Stomach (tissue), 9 donors: ENCODE measurements around the gene CTIF. TPM values are rescaled to one million over a fixed set of nuclear protein-coding genes. Genes with fewer than 3 reads are reported as not detected.

ENCODE experiments used
- DNase-seq, 2 donors: peaks; one replicate each; pipeline versions ENCODE4 v3.0.0 to v3.0.0-alpha.2; 2013 to 2019
- H3K27ac ChIP-seq, 5 donors: fragments of 200-600 bp in 4 of 5; sonication (generic) in 4 of 5; one replicate each; pipeline ENCODE4 v1.5.1; 2013 to 2019; ENCODE audit warnings: mild to moderate bottlenecking in 1 of 5, moderate library complexity in 1 of 5
- H3K27me3 ChIP-seq, 3 donors: fragments of 200-600 bp; sonication (generic); one replicate each; pipeline ENCODE4 v1.5.1; 2017 to 2019; ENCODE audit warnings: mixed run types in 1 of 3
- H3K36me3 ChIP-seq, 4 donors: fragments of 200-600 bp; sonication (generic); 1 replicate in 3 of 4; 2 replicates in 1 of 4; pipeline ENCODE4 v1.5.1; 2016 to 2019
- H3K4me1 ChIP-seq, 4 donors: fragments of 200-600 bp; sonication (generic); one replicate each; pipeline ENCODE4 v1.5.1; 2016 to 2019
- H3K4me3 ChIP-seq, 4 donors: fragments of 200-600 bp; sonication (generic) in 3 of 4; one replicate each; pipeline ENCODE4 v1.5.1; 2016 to 2019; ENCODE audit warnings: mild to moderate bottlenecking in 1 of 4
- H3K9me3 ChIP-seq, 4 donors: fragments of 200-600 bp; sonication (generic); one replicate each; pipeline ENCODE4 v1.5.1; 2016 to 2019
- CTCF ChIP-seq, 7 experiments: fragments of 450-650 bp in 4 of 7; fragments of 200-600 bp in 3 of 7; sonication (generic) in 3 of 7; IDR thresholded peaks; one replicate each; pipeline ENCODE4 v1.5.1; 2016 to 2019; ENCODE audit warnings: antibody characterized with exemption in 7 of 7, control low read depth in 2 of 7, mild to moderate bottlenecking in 1 of 7
- EP300 ChIP-seq: sonication (generic); formaldehyde crosslinking; IDR thresholded peaks from one replicate; pipeline ENCODE4 v1.6.1; 2017; ENCODE audit warnings: antibody characterized with exemption
- POLR2A ChIP-seq, 4 donors: fragments of 450-650 bp; IDR thresholded peaks; one replicate each; pipeline ENCODE4 v1.6.1; 2016; ENCODE audit warnings: antibody characterized with exemption in 4 of 4, control low read depth in 2 of 4, mild to moderate bottlenecking in 1 of 4, moderate library complexity in 1 of 4
- POLR2AphosphoS5 ChIP-seq, 3 donors: sonication (generic); formaldehyde crosslinking; IDR thresholded peaks; one replicate each; pipeline ENCODE4 v1.6.1; 2016; ENCODE audit warnings: antibody characterized with exemption in 3 of 3
- WGBS, 5 donors: extraction: QIAGEN DNeasy Blood & Tissue Kit in 3 of 5; methylation state at CpG; one replicate each; pipeline versions ENCODE4 v1.1.5 to v1.1.7; 2013 to 2018; 5-methylcytosine and 5-hydroxymethylcytosine counted together
- intact Hi-C: fragments of 100-400 bp; cut with DNase I; formaldehyde crosslinking; loops from one replicate; pipeline ENCODE4 v1.15.1; 2023; ENCODE audit warnings: low total_unique reads
- polyA plus RNA-seq, 3 donors: library from polyadenylated mRNA; stranded (reverse); fragments of 200-250 nt; gene quantifications; one replicate each; pipeline ENCODE4 v1.2.3, GENCODE V29; 2013
- total RNA-seq, 5 donors: library from RNA; depleted of rRNA; stranded (reverse); fragments of >200 nt; gene quantifications; one replicate each; pipeline versions ENCODE4 v1.1.0 to v1.2.3, GENCODE V29; 2014 to 2016
- donor health status: healthy with polysubstance abuse.
- donor health status: Bipolar disorder and iron deficiency.
- donor health status: healthy.

Gene CTIF
- total and polyA plus RNA-seq, 8 donors, result 16.3 to 105 (median 30.3) TPM

DNA sequence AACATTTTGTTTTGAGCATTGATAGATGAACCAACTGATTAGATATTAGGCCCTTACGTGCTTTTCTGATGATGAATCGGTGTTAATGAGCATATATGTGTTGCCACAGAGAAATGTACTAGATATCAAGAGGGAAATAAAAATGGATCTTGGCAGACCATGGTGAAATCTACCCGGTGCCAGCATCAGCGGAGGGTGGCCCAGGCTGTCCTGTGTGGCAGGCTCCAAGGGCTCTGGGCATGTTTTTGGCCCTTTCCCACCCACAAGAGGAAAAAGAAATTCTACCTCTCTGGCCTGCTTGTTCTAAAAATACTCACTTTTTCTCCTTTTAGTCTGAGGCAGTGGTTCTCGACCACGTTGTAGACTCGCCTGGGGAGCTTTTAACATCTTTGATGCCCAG lies 154.2 kb downstream of the CTIF start:
- Histone ChIP-seq H3K27me3 (no peaks in the 10 kb centered on the region), H3K27ac (no peak overlapping the region), H3K4me1 (no peaks in the 10 kb centered on the region), H3K36me3 (peaks cover 0 to 23% (median 14%) of the 10 kb centered on the region in 4 donors), H3K9me3 (no peaks in the 10 kb centered on the region), H3K4me3 (no peak overlapping the region)
- 85 to 96% (median 95%) methylated on average over 7 of the region's 7 CpGs for WGBS, 5 donors
- DNase-seq, result no peak
- intact Hi-C loops, result no loop called here
- no peak for TF ChIP-seq POLR2AphosphoS5 (IDR thresholded peaks at IDR 0.05)

- H3K36me3 ChIP-seq, result peaks cover 0 to 16% (median 9%) of the 10 kb centered on the region in 4 donors
- DNase-seq, result no peak
- 86 to 89% (median 88%) methylated on average over 8 of the region's 8 CpGs for WGBS, 5 donors
- no peaks in the 10 kb centered on the region for H3K4me1 ChIP-seq
- no peak overlapping the region for H3K4me3 ChIP-seq
- H3K9me3 ChIP-seq, result no peaks in the 10 kb centered on the region
- TF ChIP-seq EP300, result no peak
- no peak for TF ChIP-seq POLR2A (IDR thresholded peaks at IDR 0.05)
- intact Hi-C loops, result no loop called here
- no peak overlapping the region for H3K27ac ChIP-seq
- H3K27me3 ChIP-seq, result no peaks in the 10 kb centered on the region
Observed at GRCh38 chr18:48693625-48694262, 154.9 kb downstream of the CTIF start.

- peaks cover 0 to 12% (median 7%) of the 10 kb centered on the region in 4 donors for H3K36me3 ChIP-seq
- no peaks in the 10 kb centered on the region for H3K9me3 ChIP-seq
- no peak for DNase-seq
- intact Hi-C loops, result no loop called here
- no peak overlapping the region for H3K27ac ChIP-seq
- no peaks in the 10 kb centered on the region for H3K27me3 ChIP-seq
- 92 to 98% (median 95%) methylated on average over 5 of the region's 5 CpGs for WGBS, 5 donors
- H3K4me3 ChIP-seq, result no peak overlapping the region
- no peaks in the 10 kb centered on the region for H3K4me1 ChIP-seq
- TF ChIP-seq POLR2A (IDR thresholded peaks at IDR 0.05) (no peak), EP300 (no peak), POLR2AphosphoS5 (IDR thresholded peaks at IDR 0.05) (no peak), CTCF (IDR thresholded peaks at IDR 0.05) (no peak)
Observed at GRCh38 chr18:48694295-48694694, 155.5 kb downstream of the CTIF start.

DNA sequence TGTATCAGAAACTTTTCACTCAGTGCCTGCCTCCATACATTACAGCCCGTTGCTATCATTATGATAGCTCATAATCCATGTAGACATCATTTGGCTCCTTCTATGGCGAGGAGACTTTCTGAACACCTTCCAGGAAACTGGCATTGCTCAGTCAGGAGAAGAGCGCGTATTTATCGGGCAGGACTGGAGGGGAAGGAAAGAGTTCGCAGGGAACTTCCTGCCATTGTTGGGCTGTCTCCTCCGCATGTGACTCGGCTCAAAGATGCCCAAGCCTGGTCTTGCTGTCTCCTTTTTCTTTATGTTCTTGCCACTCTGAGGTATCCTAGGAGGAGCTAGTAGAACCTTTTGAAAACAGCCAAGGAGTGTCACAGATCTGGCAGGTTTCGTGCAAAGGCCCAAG lies 156.8 kb downstream of the CTIF start:
- WGBS, 5 donors, result 86 to 91% (median 90%) methylated on average over 9 of the region's 9 CpGs
- no peak for DNase-seq
- Histone ChIP-seq H3K27me3 (no peaks in the 10 kb centered on the region), H3K9me3 (no peaks in the 10 kb centered on the region), H3K4me3 (no peak overlapping the region), H3K4me1 (no peaks in the 10 kb centered on the region), H3K36me3 (peaks cover 0 to 12% (median 5%) of the 10 kb centered on the region in 4 donors), H3K27ac (no peak overlapping the region)
- TF ChIP-seq EP300, result no peak
- no peak for TF ChIP-seq POLR2A (IDR thresholded peaks at IDR 0.05)
- no peak for TF ChIP-seq POLR2AphosphoS5 (IDR thresholded peaks at IDR 0.05)
- no peak for TF ChIP-seq CTCF (IDR thresholded peaks at IDR 0.05)
- intact Hi-C loops, result no loop called here

DNA sequence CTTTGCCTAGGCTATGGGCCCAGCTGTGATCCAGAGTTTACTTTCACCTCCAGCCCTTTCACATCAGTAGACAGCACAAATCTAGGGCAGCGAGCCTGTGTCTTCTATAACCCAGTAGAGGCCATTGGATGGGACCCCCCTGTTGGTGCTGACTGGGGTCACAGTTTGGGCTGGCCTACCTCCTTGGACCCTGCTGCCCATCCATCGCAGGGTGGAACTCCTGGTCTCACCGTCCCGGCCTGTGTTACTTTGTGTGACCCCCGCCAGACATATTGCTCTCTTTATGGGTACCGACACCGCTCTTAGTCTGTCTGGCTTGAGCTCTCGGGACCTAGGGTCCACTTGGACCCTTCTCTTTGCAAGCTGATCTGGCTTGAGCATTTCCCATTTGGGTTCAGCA lies 157.4 kb downstream of the CTIF start:
- Histone ChIP-seq H3K4me1 (no peaks in the 10 kb centered on the region), H3K27ac (no peak overlapping the region), H3K27me3 (no peaks in the 10 kb centered on the region), H3K36me3 (peaks cover 0 to 7% (median 3%) of the 10 kb centered on the region in 4 donors), H3K9me3 (no peaks in the 10 kb centered on the region), H3K4me3 (no peak overlapping the region)
- TF ChIP-seq CTCF (IDR thresholded peaks at IDR 0.05) (no peak), POLR2A (IDR thresholded peaks at IDR 0.05) (no peak), POLR2AphosphoS5 (IDR thresholded peaks at IDR 0.05) (no peak), EP300 (no peak)
- WGBS, 5 donors, result 97 to 99% (median 99%) methylated on average over 8 of the region's 8 CpGs
- intact Hi-C loops, result no loop called here
- no peak for DNase-seq
